ENCODE results near the gene MLN. TPM values are rescaled to one million over a fixed set of nuclear protein-coding genes. Genes with fewer than 3 reads are reported as not detected.

MLN gene
- total RNA-seq, 2 experiments from 2014 or later = not detected

DNA sequence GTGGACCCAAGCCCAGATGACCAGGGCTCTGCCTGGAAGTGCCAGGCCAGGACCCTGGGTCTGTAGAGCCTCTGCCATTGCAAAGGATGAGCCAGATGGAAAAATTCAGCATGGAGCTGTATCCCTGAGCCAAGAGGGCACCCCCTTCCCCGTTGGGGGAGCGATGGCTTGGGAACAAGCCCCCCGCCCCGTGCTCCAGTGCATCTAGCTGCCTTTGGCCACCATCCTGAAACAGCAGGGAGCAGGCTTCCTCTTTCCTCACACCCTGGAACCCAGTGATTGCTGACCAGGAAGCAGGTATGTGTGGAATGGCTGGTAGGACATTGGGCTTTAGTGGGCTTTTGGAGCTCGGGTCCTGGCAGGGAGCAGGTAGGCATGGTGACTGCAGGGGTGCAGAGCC lies 2.2 kb downstream of the MLN start:
- Mint-ChIP-seq H3K4me1 (peaks cover 4% of the 10 kb centered on the region), H3K27ac (no peak overlapping the region), H3K27me3 (peaks cover 18% of the 10 kb centered on the region), H3K36me3 (ENCODE audit: low read depth) (no peaks in the 10 kb centered on the region), H3K4me3 (no peak overlapping the region), H3K9me3 (no peaks in the 10 kb centered on the region)
- CTCF ChIA-PET = interaction anchor here (0.9 to 1.2 kb wide), 2 partner anchors 14 to 58 kb away, joined by 3 read pairs; no protein-coding TSS in a partner anchor
- POLR2A ChIA-PET = no interaction called here
- no peak for DNase-seq

- H3K4me1 Mint-ChIP-seq = peaks cover 4% of the 10 kb centered on the region
- H3K4me3 Mint-ChIP-seq = no peak overlapping the region
- ChIA-PET CTCF (interaction anchor here (0.6 to 1.2 kb wide), 4 partner anchors 16 to 228 kb away, joined by 3 read pairs; no protein-coding TSS in a partner anchor), POLR2A (no interaction called here)
- H3K27ac Mint-ChIP-seq = no peak overlapping the region
- no peaks in the 10 kb centered on the region for H3K9me3 Mint-ChIP-seq
- peaks cover 14% of the 10 kb centered on the region for H3K27me3 Mint-ChIP-seq
- DNase-seq = no peak
- no peaks in the 10 kb centered on the region for H3K36me3 Mint-ChIP-seq (ENCODE audit: low read depth)
Observed at GRCh38 chr6:33800248-33800969, 3.4 kb downstream of the MLN start.

GRCh38 chr6:33799454-33800113 lies 4.2 kb downstream of the MLN start:
- no peaks in the 10 kb centered on the region for H3K36me3 Mint-ChIP-seq (ENCODE audit: low read depth)
- peaks cover 4% of the 10 kb centered on the region for H3K4me1 Mint-ChIP-seq
- CTCF ChIA-PET = interaction anchor here (1.0 to 1.2 kb wide), 2 partner anchors 29 to 32 kb away, joined by 3 read pairs; no protein-coding TSS in a partner anchor
- peaks cover 14% of the 10 kb centered on the region for H3K27me3 Mint-ChIP-seq
- H3K27ac Mint-ChIP-seq = no peak overlapping the region
- no peak for DNase-seq
- POLR2A ChIA-PET = no interaction called here
- no peaks in the 10 kb centered on the region for H3K9me3 Mint-ChIP-seq
- no peak overlapping the region for H3K4me3 Mint-ChIP-seq

- no peak overlapping the region for H3K27ac Mint-ChIP-seq
- peaks cover 4% of the 10 kb centered on the region for H3K4me1 Mint-ChIP-seq
- no peak overlapping the region for H3K4me3 Mint-ChIP-seq
- no peaks in the 10 kb centered on the region for H3K9me3 Mint-ChIP-seq
- H3K36me3 Mint-ChIP-seq (ENCODE audit: low read depth) = no peaks in the 10 kb centered on the region
- H3K27me3 Mint-ChIP-seq = peaks cover 15% of the 10 kb centered on the region
- ChIA-PET POLR2A (interaction anchor here (0.7 kb wide), 1 partner anchor 11 kb away, joined by 3 read pairs; no protein-coding TSS in a partner anchor), CTCF (no interaction called here)
- no peak for DNase-seq
Observed at GRCh38 chr6:33798343-33798848, 5.4 kb downstream of the MLN start.

DNA sequence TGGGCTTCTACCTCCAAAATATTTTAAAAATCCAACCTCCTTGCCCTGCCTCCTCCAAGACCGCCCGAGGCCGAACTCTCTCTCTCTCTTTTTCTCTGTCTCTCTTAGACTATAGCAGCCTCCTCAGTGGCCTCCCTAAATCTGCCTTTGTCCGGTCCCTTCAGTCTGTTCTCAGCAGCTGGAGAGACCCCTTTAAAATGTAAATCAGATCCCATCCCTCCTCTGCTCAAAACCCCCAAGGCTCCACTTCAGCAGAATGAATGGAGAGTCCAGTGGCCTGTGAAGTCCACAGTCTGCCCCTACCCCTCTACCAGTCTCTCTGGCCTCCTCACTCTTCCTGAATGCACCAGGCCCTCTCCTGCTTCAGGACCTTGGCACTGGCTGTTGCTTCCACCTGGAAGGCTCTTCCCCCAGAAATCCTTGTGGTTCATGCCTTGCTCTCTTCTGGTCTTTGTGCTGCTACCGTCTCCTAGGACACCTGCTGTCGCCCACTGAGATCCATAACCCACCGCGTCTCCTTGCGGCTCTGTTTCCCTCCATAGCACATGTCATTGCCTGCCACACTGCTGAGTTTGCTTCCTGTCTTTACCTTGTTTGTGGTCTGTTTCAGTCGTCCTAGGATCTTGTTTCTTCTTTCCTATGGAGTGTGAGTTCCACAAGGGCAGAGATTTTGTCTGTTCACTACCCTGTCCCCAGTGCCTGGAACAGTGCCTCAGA lies 6.0 kb downstream of the MLN start:
- CTCF ChIA-PET = no interaction called here
- POLR2A ChIA-PET = interaction anchor here (0.7 kb wide), 1 partner anchor 10 kb away, joined by 3 read pairs; no protein-coding TSS in a partner anchor
- Mint-ChIP-seq H3K36me3 (ENCODE audit: low read depth) (no peaks in the 10 kb centered on the region), H3K27ac (no peak overlapping the region), H3K4me1 (peaks cover 4% of the 10 kb centered on the region), H3K4me3 (no peak overlapping the region), H3K27me3 (peaks cover 17% of the 10 kb centered on the region), H3K9me3 (no peaks in the 10 kb centered on the region)
- DNase-seq = no peak

DNA sequence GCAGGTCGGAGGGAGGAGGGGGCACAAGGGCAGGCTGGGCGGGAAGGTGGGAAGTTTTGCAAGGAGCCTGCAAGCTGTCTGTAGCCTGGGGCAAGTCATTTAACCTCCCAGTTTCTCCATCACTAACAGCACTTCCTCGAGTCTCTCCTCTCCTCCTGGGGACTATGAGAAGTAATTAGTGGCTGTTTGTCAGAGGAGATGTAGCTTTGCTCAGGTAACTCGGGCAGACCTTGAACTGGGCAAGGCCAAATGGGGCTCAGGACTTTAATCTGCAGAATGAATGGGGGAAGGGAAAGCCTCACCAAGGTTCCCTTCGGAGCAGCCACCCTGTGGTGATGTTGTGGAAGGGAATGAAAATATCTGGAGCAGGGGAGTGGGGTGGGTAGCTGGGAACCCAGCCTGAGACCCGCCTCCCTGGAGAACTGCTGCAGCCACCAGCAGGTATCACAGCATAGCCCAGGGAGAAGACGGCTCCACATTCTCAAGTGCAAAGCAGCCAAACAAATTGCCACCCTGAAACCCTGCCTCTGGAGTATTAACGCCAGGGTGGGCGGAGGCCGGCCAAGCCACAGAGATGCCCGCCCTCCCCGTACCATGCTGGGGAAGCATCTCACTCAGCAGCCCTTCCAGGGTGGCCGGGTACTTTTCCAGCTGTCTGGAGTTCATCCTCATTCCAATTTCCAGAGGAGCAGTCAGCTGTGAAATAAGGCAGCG lies 8.7 kb downstream of the MLN start:
- no peak for DNase-seq
- Mint-ChIP-seq H3K4me3 (no peak overlapping the region), H3K27ac (no peak overlapping the region), H3K9me3 (no peaks in the 10 kb centered on the region), H3K4me1 (peaks cover 6% of the 10 kb centered on the region), H3K36me3 (ENCODE audit: low read depth) (no peaks in the 10 kb centered on the region), H3K27me3 (peaks cover 18% of the 10 kb centered on the region)
- ChIA-PET CTCF (interaction anchor here (0.9 to 1.0 kb wide), 3 partner anchors 24 to 100 kb away, joined by 3 read pairs; no protein-coding TSS in a partner anchor), POLR2A (no interaction called here)

- Mint-ChIP-seq H3K4me3 (no peak overlapping the region), H3K4me1 (peaks cover 14% of the 10 kb centered on the region), H3K9me3 (no peaks in the 10 kb centered on the region), H3K36me3 (ENCODE audit: low read depth) (peaks cover under 1% of the 10 kb centered on the region), H3K27me3 (peaks cover 13% of the 10 kb centered on the region), H3K27ac (no peak overlapping the region)
- ChIA-PET CTCF (interaction anchor here (0.9 kb wide), 1 partner anchor 14 kb away, joined by 3 read pairs; no protein-coding TSS in a partner anchor), POLR2A (no interaction called here)
- no peak for DNase-seq
Observed at GRCh38 chr6:33792981-33793380, 10.8 kb downstream of the MLN start.

- H3K4me1 Mint-ChIP-seq = peaks cover 25% of the 10 kb centered on the region
- no peaks in the 10 kb centered on the region for H3K9me3 Mint-ChIP-seq
- H3K27ac Mint-ChIP-seq = no peak overlapping the region
- peaks cover 5% of the 10 kb centered on the region for H3K36me3 Mint-ChIP-seq (ENCODE audit: low read depth)
- ChIA-PET CTCF (interaction anchor here (1.1 kb wide), 1 partner anchor 20 kb away, joined by 4 read pairs; no protein-coding TSS in a partner anchor), POLR2A (no interaction called here)
- H3K4me3 Mint-ChIP-seq = no peak overlapping the region
- no peak for DNase-seq
- H3K27me3 Mint-ChIP-seq = peaks cover 7% of the 10 kb centered on the region
Observed at GRCh38 chr6:33791620-33792019, 12.2 kb downstream of the MLN start.

- Mint-ChIP-seq H3K36me3 (ENCODE audit: low read depth) (peaks cover 12% of the 10 kb centered on the region), H3K27ac (no peak overlapping the region), H3K4me1 (peaks cover 32% of the 10 kb centered on the region), H3K27me3 (peaks cover 7% of the 10 kb centered on the region), H3K4me3 (no peak overlapping the region), H3K9me3 (no peaks in the 10 kb centered on the region)
- CTCF ChIA-PET = interaction anchor here (1.1 kb wide), 1 partner anchor 19 kb away, joined by 4 read pairs; no protein-coding TSS in a partner anchor
- no peak for DNase-seq
- POLR2A ChIA-PET = no interaction called here
Observed at GRCh38 chr6:33790910-33791309, 12.9 kb downstream of the MLN start.

DNA sequence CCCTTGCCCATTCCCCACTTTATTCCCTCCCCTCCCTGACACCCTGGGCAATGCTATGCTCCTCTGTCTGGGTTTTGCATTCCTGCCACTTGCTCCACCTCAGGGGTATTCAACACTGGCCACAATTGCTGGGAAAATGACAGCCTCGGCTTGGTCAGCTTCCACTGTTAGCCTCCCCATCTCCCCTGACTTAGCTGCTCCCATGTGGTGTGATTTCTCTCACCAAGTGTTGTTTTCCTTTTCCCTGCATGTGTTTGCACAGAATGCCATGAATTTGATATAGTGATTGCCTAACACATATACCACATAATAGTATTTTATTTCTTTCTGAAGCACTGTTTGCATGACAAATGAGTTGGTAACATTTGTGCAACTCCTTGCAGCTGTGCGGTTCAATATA lies 13.4 kb downstream of the MLN start:
- no peak overlapping the region for H3K27ac Mint-ChIP-seq
- H3K9me3 Mint-ChIP-seq = no peaks in the 10 kb centered on the region
- no peak for DNase-seq

GRCh38 chr6:33789550-33789895 lies 14.3 kb downstream of the MLN start:
- Mint-ChIP-seq H3K9me3 (no peaks in the 10 kb centered on the region), H3K4me3 (peak overlapping the region; percentile 75), H3K36me3 (ENCODE audit: low read depth) (peaks cover 23% of the 10 kb centered on the region), H3K27ac (peak overlapping the region; percentile 81), H3K27me3 (peaks cover 7% of the 10 kb centered on the region), H3K4me1 (peaks cover 46% of the 10 kb centered on the region)
- POLR2A ChIA-PET = no interaction called here
- no peak for DNase-seq
- CTCF ChIA-PET = interaction anchor here (1.1 kb wide), 1 partner anchor 125 kb away, joined by 3 read pairs; no protein-coding TSS in a partner anchor

More for the DNA sequence above, 13.4 kb downstream of the MLN start:
- Mint-ChIP-seq H3K4me1 (peaks cover 38% of the 10 kb centered on the region), H3K4me3 (no peak overlapping the region), H3K36me3 (ENCODE audit: low read depth) (peaks cover 14% of the 10 kb centered on the region), H3K27me3 (peaks cover 7% of the 10 kb centered on the region)
- CTCF ChIA-PET = no interaction called here
- POLR2A ChIA-PET = no interaction called here

Measured in activated CD4-positive, alpha-beta T cell treated with anti-CD3 and anti-CD28 coated beads, Interleukin-2, amount 10 ng/mL, durations not matched to agents 7 days and 5 days (primary cell).